Cardiac fibroblast (primary cell): ENCODE measurements around the gene INSIG2.

ENCODE experiments used
- DNase-seq, 2 donors: peaks; one replicate each; pipeline versions ENCODE4 v3.0.0 to v3.0.0-alpha.2; 2010; ENCODE audit warnings: low read depth in 2 of 2
- H3K4me3 ChIP-seq, 2 donors: replicated peaks in 1 of 2; 1 replicate in 1 of 2; 2 replicates in 1 of 2; pipeline ENCODE4 v1.5.1; 2011; ENCODE audit warnings: low read depth in 2 of 2, low read length in 2 of 2, mild to moderate bottlenecking in 2 of 2, moderate library complexity in 1 of 2
- TF ChIP-seq, protein P1 (sequence below): IDR thresholded peaks from one replicate; pipeline ENCODE4 v1.5.1; 2011; ENCODE audit warnings: low read depth, mild to moderate bottlenecking, low read length, inconsistent platforms

Gene INSIG2

DNA sequence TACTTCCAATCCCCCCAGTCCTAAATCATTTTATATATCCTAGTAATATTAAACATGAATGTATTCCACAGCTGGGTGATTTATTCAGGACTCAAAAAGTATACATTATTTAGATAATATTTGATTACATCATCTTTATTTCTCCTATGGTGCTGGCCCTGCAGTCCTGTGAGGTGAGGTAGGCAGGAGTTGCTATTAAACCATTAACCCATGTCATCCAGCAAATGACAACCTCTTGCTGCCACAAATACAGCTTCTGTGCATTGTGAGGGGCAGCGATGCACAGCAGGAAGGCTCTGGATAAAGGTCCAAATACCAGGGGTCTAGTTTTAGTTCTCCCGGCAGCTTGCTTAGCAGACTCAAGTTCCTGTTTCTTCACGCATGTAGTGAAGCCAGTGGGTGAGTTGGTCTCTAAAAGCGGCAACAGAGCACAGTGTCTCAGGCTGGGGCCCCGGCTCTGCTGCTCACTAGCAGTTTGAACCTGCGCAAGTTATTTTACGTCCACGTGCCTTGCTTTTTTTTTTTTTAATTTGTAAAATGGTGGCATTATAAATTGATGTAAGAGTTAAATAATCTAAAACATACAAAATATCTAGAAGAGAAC is 36.1 kb downstream of the INSIG2 start:
- no peak overlapping the region for H3K4me3 ChIP-seq
- DNase-seq = peak; percentile 1 to 10
- TF ChIP-seq, protein P1, sequence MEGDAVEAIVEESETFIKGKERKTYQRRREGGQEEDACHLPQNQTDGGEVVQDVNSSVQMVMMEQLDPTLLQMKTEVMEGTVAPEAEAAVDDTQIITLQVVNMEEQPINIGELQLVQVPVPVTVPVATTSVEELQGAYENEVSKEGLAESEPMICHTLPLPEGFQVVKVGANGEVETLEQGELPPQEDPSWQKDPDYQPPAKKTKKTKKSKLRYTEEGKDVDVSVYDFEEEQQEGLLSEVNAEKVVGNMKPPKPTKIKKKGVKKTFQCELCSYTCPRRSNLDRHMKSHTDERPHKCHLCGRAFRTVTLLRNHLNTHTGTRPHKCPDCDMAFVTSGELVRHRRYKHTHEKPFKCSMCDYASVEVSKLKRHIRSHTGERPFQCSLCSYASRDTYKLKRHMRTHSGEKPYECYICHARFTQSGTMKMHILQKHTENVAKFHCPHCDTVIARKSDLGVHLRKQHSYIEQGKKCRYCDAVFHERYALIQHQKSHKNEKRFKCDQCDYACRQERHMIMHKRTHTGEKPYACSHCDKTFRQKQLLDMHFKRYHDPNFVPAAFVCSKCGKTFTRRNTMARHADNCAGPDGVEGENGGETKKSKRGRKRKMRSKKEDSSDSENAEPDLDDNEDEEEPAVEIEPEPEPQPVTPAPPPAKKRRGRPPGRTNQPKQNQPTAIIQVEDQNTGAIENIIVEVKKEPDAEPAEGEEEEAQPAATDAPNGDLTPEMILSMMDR = no peak

DNA sequence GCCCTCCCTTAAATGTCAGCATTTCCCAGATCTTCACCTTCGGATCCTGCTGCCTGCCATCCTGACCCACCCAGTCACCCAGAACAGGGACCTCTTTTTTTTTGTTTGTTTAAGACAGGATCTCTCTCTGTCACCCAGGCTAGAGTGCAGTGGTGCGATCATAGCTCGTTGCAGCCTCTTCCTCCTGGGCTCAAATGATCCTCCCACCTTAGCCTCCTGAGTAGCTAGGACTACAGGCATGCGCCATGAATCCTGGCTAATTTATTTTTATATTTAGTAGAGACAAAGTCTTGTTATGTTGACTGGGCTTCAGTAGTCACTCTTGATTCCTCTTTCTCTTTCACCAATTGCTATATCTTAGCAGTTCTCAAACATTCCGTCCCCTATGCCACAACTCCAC is 39.0 kb downstream of the INSIG2 start:
- TF ChIP-seq, protein P1 = no peak

GRCh38 chr2:118128826-118129225 is 40.6 kb downstream of the INSIG2 start:
- TF ChIP-seq, protein P1 = no peak
- no peak overlapping the region for H3K4me3 ChIP-seq
- no peak for DNase-seq

More for the DNA sequence above, 39.0 kb downstream of the INSIG2 start:
- H3K4me3 ChIP-seq = no peak overlapping the region
- no peak for DNase-seq

- TF ChIP-seq, protein P1 = no peak
- H3K4me3 ChIP-seq = no peak overlapping the region
- DNase-seq = no peak
Measured at GRCh38 chr2:118130385-118130784, 42.1 kb downstream of the INSIG2 start.

DNA sequence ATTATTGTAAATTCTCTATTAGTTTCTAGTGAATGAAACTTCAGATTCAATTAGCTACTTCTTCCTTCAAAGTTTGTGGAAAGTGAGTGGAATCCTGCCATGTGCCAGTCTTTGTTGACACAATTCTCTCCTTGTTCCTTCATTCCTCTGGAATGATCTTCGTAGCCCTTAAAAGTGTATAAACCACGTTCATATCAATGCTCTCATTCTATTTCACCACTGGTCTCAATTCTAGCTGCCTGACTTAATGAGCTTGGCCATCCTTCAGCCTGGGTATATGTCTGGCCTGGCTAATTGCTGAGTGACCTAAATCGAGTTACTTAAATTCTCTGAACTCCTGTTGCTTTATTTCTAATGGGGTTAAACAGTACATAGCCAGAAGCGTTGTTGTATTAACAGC is 43.5 kb downstream of the INSIG2 start:
- H3K4me3 ChIP-seq = no peak overlapping the region
- DNase-seq = no peak
- TF ChIP-seq, protein P1 = no peak

GRCh38 chr2:118133916-118134315 is 45.6 kb downstream of the INSIG2 start:
- TF ChIP-seq, protein P1 = no peak
- H3K4me3 ChIP-seq = no peak overlapping the region
- DNase-seq = no peak

GRCh38 chr2:118134650-118135049 is 46.4 kb downstream of the INSIG2 start:
- no peak overlapping the region for H3K4me3 ChIP-seq
- TF ChIP-seq, protein P1 = no peak
- no peak for DNase-seq
